ENCODE data around the gene MAGEC3.

MAGEC3 gene

DNA sequence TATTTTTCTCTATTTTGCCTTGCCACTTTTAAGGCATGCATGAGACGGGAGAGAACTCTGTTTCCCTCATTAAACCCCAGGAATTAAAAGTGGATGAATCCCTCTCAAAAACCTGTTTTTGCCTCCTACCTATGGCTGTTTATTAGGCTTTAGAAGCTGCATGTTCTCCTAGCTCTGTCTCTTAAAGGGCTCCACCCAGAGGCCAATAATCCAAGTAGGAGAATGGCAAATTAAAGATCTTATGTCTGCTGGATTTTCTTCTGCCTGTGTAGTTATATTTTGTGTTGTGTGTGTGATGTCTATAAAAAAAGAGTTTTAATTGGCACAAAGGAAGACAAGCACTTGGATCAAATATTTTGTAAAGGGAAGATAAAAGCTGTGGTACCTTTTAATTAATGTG, 98.0 kb downstream of the MAGEC3 start:
- Histone ChIP-seq H3K36me3 (ENCODE audit: control insufficient read depth in 5 of 5, insufficient read depth in 5 of 5, low read length in 5 of 5) (no peaks in the 10 kb centered on the region), H3K4me3 (ENCODE audit: low read depth in 1 of 5, low read length in 5 of 5) (no peak overlapping the region), H3K27me3 (ENCODE audit: control insufficient read depth in 5 of 5, insufficient read depth in 4 of 5, low read length in 5 of 5) (peaks cover 0 to 2% (median 0%) of the 10 kb centered on the region in 5 donors), H3K4me1 (ENCODE audit: control insufficient read depth in 5 of 5, insufficient read depth in 5 of 5, low read length in 5 of 5) (no peaks in the 10 kb centered on the region), H3K9ac (ENCODE audit: low read length in 5 of 5) (no peak overlapping the region), H3K27ac (ENCODE audit: low read depth, low read length) (no peak overlapping the region), H3K9me3 (ENCODE audit: control insufficient read depth in 5 of 5, low read length in 5 of 5) (peaks cover 0 to 13% (median 0%) of the 10 kb centered on the region in 5 donors)

GRCh38 chrX:141941234-141941633, 103.1 kb downstream of the MAGEC3 start:
- H3K27ac ChIP-seq (ENCODE audit: low read depth, low read length): no peak overlapping the region
- H3K9me3 ChIP-seq (ENCODE audit: control insufficient read depth in 5 of 5, low read length in 5 of 5): peaks cover 0 to 13% (median 0%) of the 10 kb centered on the region in 5 donors
- H3K9ac ChIP-seq (ENCODE audit: low read length in 5 of 5): no peak overlapping the region
- H3K4me1 ChIP-seq (ENCODE audit: control insufficient read depth in 5 of 5, insufficient read depth in 5 of 5, low read length in 5 of 5): no peaks in the 10 kb centered on the region
- no peaks in the 10 kb centered on the region for H3K36me3 ChIP-seq (ENCODE audit: control insufficient read depth in 5 of 5, insufficient read depth in 5 of 5, low read length in 5 of 5)
- no peak overlapping the region for H3K4me3 ChIP-seq (ENCODE audit: low read depth in 1 of 5, low read length in 5 of 5)
- peaks cover 0 to 2% (median 0%) of the 10 kb centered on the region in 5 donors for H3K27me3 ChIP-seq (ENCODE audit: control insufficient read depth in 5 of 5, insufficient read depth in 4 of 5, low read length in 5 of 5)

DNA sequence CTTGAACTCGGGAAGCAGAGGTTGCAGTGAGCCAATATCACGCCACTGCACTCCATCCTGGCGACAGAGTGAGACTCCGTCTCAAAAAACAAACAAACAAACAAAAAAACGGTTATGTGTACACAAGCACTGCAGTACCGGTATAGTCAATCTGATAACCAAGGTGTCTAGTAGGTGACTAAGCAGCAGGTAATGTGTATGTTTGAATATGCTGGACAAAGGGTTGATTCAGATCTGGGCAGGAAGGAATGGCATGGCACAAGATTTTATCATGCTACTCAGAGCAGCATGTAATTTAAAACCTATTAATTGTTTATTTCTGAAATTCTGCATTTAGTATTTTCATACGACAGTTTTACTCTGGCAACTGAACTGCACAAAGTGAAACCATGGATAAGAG, 107.3 kb downstream of the MAGEC3 start:
- no peak overlapping the region for H3K27ac ChIP-seq (ENCODE audit: low read depth, low read length)
- H3K9me3 ChIP-seq (ENCODE audit: control insufficient read depth in 5 of 5, low read length in 5 of 5): no peaks in the 10 kb centered on the region
- no peaks in the 10 kb centered on the region for H3K36me3 ChIP-seq (ENCODE audit: control insufficient read depth in 5 of 5, insufficient read depth in 5 of 5, low read length in 5 of 5)
- no peak overlapping the region for H3K9ac ChIP-seq (ENCODE audit: low read length in 5 of 5)
- H3K4me3 ChIP-seq (ENCODE audit: low read depth in 1 of 5, low read length in 5 of 5): no peak overlapping the region
- H3K4me1 ChIP-seq (ENCODE audit: control insufficient read depth in 5 of 5, insufficient read depth in 5 of 5, low read length in 5 of 5): no peaks in the 10 kb centered on the region
- no peaks in the 10 kb centered on the region for H3K27me3 ChIP-seq (ENCODE audit: control insufficient read depth in 5 of 5, insufficient read depth in 4 of 5, low read length in 5 of 5)

GRCh38 chrX:141947350-141947749, 109.2 kb downstream of the MAGEC3 start:
- H3K9ac ChIP-seq (ENCODE audit: low read length in 5 of 5): no peak overlapping the region
- H3K4me1 ChIP-seq (ENCODE audit: control insufficient read depth in 5 of 5, insufficient read depth in 5 of 5, low read length in 5 of 5): no peaks in the 10 kb centered on the region
- H3K9me3 ChIP-seq (ENCODE audit: control insufficient read depth in 5 of 5, low read length in 5 of 5): peaks cover 0 to 4% (median 0%) of the 10 kb centered on the region in 5 donors
- no peaks in the 10 kb centered on the region for H3K27me3 ChIP-seq (ENCODE audit: control insufficient read depth in 5 of 5, insufficient read depth in 4 of 5, low read length in 5 of 5)
- no peak overlapping the region for H3K27ac ChIP-seq (ENCODE audit: low read depth, low read length)
- no peaks in the 10 kb centered on the region for H3K36me3 ChIP-seq (ENCODE audit: control insufficient read depth in 5 of 5, insufficient read depth in 5 of 5, low read length in 5 of 5)
- no peak overlapping the region for H3K4me3 ChIP-seq (ENCODE audit: low read depth in 1 of 5, low read length in 5 of 5)

All from subcutaneous abdominal adipose tissue (tissue), 5 donors.